ENCODE data around the gene WNT5A. TPM values are rescaled to one million over a fixed set of nuclear protein-coding genes. Genes with fewer than 3 reads are reported as not detected.

The WNT5A gene
- total RNA-seq, result 39.0 and 85.9 TPM in 2 replicates

DNA sequence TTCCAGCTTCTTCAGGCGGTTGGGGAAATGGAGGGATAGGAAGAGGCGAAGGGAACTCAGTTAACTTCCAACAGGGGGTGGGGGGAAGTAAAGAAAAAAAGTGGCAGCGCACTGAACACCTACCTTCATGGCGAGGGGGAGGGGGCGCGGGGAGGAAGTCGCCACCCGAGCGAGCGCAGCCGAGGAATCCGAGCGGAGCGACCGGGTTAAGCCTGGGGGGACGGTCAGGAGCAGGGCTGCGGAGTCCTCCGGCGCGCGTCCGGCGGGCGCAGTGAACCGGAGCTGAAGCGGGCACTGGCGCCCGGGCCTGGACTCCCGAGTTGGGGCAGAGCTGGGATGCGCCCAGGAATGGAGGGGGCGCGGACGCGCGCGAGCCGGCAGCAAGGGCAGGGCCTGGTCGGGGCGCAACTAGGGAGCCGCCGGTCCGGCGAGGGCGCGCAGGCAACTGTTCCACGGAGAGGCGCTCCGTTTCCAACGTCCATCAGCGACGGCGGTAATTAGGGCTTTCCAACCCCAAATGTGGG, at the start of gene WNT5A:
TSS of gene WNT5A (minus strand) at position 450 of the 524 bp plus-strand sequence. CDS start at position 129, 321 bp downstream.

All from aortic smooth muscle cell (primary cell).